Measurements from ENCODE around the gene STARD5.

- TF ChIP-seq CREB1 (IDR thresholded peaks at IDR 0.05) (no peak), EZH2 (IDR thresholded peaks at IDR 0.05; ENCODE audit: low read depth, low read length, severe bottlenecking) (no peak), CTCF (IDR thresholded peaks at IDR 0.05; ENCODE audit: control extremely low read depth in 1 of 3, insufficient read depth in 1 of 3, low read depth in 1 of 3, low read length in 3 of 3) (no peak), KDM1A (IDR thresholded peaks at IDR 0.05; ENCODE audit: borderline replicate concordance, low read length) (no peak), SIX5 (IDR thresholded peaks at IDR 0.05; ENCODE audit: low read depth, low read length) (no peak), SP2 (IDR thresholded peaks at IDR 0.05; ENCODE audit: low read length) (no peak), CEBPB (IDR thresholded peaks at IDR 0.05; ENCODE audit: low read depth, low read length) (no peak), SUZ12 (IDR thresholded peaks at IDR 0.05; ENCODE audit: low read length) (no peak), CBX5 (IDR thresholded peaks at IDR 0.05; ENCODE audit: low read depth, low read length) (no peak), EP300 (IDR thresholded peaks at IDR 0.05; ENCODE audit: borderline replicate concordance in 1 of 2, low read depth in 2 of 2, low read length in 2 of 2) (no peak), SIN3A (conservative IDR thresholded peaks at IDR 0.05 in 1 of 2, IDR thresholded peaks at IDR 0.05 in 1 of 2; ENCODE audit: low read depth in 1 of 2, low read length in 2 of 2) (no peak), SIRT6 (IDR thresholded peaks at IDR 0.05; ENCODE audit: low read length) (no peak), TCF12 (IDR thresholded peaks at IDR 0.05; ENCODE audit: low read depth, low read length) (no peak)
These were observed 49.2 kb upstream of the STARD5 start for GRCh38 chr15:81373176-81373575.

All from H1 (cell line).